Measurements from ENCODE around the gene ADGRF3.

ADGRF3 gene

DNA sequence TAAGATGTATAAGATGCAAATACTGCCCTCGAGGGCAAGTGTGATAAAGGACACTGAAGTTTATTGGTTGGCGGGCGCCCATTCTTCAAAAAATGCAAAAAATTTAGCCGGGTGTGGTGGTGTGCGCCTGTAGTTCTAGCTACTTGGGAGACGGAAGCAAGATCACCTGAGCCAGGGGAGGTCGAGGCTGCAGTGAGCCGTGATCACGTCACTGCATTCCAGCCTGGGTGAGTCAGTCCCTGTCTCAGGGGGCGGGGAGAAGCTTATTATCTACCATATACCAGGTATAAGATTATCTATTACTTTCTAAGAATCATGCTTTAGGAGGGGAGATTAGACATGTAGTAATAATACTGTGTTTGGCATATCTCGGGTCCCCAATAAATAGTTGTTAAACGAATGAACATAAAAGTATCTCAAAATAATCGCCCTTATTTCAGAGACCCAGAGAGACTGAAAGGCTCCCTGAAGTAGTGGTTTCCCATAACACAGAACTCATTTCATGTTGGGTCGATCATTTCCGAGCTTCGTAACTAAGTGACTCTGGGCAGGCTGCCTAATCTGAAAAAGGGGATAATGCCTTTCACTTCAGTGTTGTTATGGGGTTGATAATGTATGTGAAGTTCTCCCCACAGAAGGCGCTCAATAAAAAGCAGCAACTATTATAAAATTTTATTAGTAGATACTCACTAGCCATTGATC is 1.9 kb downstream of the ADGRF3 start:
- no CpG with 5 or more reads among the region's 17 CpGs for WGBS, 2 donors (ENCODE audit: extremely low coverage in 2 of 2, insufficient read length in 2 of 2, insufficient replicate concordance in 1 of 2)
- Histone ChIP-seq H3K23ac (ENCODE audit: low read depth, low read length, poor library complexity) (peak overlapping the region; percentile 57), H4K91ac (ENCODE audit: low read depth, low read length, poor library complexity) (no peak overlapping the region), H3K4me3 (ENCODE audit: low read length in 2 of 2) (peak overlapping the region; percentile 82 to 94), H3K79me1 (ENCODE audit: low read depth, low read length) (peaks cover 3% of the 10 kb centered on the region), H2BK5ac (ENCODE audit: low read length) (no peak overlapping the region), H3K14ac (ENCODE audit: low read length) (no peak overlapping the region), H3K27ac (replicated peaks; ENCODE audit: low read length) (peak overlapping the region; percentile 92), H2BK12ac (ENCODE audit: low read length) (no peak overlapping the region), H3K4ac (ENCODE audit: low read length) (no peak overlapping the region), H3K18ac (ENCODE audit: low read length) (no peak overlapping the region), H3K9ac (ENCODE audit: low read depth, low read length, poor library complexity) (no peak overlapping the region), H3K9me3 (replicated peaks in 1 of 2; ENCODE audit: control insufficient read depth in 2 of 2, insufficient read depth in 1 of 2, low read depth in 1 of 2, low read length in 2 of 2) (no peaks in the 10 kb centered on the region), H2BK15ac (ENCODE audit: low read length) (no peak overlapping the region), H3K27me3 (ENCODE audit: control insufficient read depth in 3 of 3, insufficient read depth in 3 of 3, low read depth in 1 of 3, low read length in 3 of 3) (no peaks in the 10 kb centered on the region), H2BK120ac (ENCODE audit: low read depth, low read length) (no peak overlapping the region), H3K36me3 (replicated peaks in 1 of 2; ENCODE audit: control insufficient read depth in 2 of 2, insufficient read depth in 2 of 2, low read length in 2 of 2) (no peaks in the 10 kb centered on the region), H2AFZ (ENCODE audit: low read length) (peak overlapping the region; percentile 88), H3K4me1 (ENCODE audit: control insufficient read depth in 2 of 2, insufficient read depth in 1 of 2, low read depth in 1 of 2, low read length in 2 of 2) (peaks cover 7 to 14% of the 10 kb centered on the region in 2 donors), H2AK5ac (ENCODE audit: low read depth, low read length) (no peak overlapping the region), H3K4me2 (ENCODE audit: insufficient read depth, low read length, poor library complexity, severe bottlenecking) (peak overlapping the region; percentile 75), H4K8ac (ENCODE audit: low read depth, low read length) (peak overlapping the region; percentile 86)
- DNase-seq (ENCODE audit: low spot score) = no peak

DNA sequence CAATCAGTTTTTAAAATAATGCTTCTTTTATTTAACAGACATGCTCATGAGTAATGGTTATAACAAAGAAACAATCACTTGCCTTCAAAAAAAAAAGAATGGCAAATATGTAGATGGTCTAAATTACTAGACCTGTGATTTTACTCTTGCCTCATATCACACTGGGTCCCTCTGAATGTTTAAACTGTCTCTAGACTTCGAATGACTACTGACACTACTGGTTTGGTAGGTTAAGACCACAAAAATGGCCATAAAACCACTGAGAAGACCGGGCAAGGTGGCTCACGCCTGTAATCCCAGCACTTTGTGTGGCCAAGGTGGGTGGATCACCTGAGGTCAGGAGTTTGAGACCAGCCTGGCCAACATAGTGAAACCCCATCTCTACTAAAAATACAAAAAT is 5.8 kb downstream of the ADGRF3 start:
- H3K27me3 ChIP-seq (ENCODE audit: control insufficient read depth in 3 of 3, insufficient read depth in 3 of 3, low read depth in 1 of 3, low read length in 3 of 3) = no peaks in the 10 kb centered on the region
- no peak overlapping the region for H3K14ac ChIP-seq (ENCODE audit: low read length)
- no peak overlapping the region for H2BK15ac ChIP-seq (ENCODE audit: low read length)
- no peak overlapping the region for H3K4ac ChIP-seq (ENCODE audit: low read length)
- no peak overlapping the region for H2BK5ac ChIP-seq (ENCODE audit: low read length)
- no peak overlapping the region for H4K8ac ChIP-seq (ENCODE audit: low read depth, low read length)
- no peak overlapping the region for H2AFZ ChIP-seq (ENCODE audit: low read length)
- H4K91ac ChIP-seq (ENCODE audit: low read depth, low read length, poor library complexity) = no peak overlapping the region
- no peak overlapping the region for H3K4me2 ChIP-seq (ENCODE audit: insufficient read depth, low read length, poor library complexity, severe bottlenecking)
- no peaks in the 10 kb centered on the region for H3K9me3 ChIP-seq (replicated peaks in 1 of 2; ENCODE audit: control insufficient read depth in 2 of 2, insufficient read depth in 1 of 2, low read depth in 1 of 2, low read length in 2 of 2)
- no peak for DNase-seq (ENCODE audit: low spot score)
- peak overlapping the region; percentile 68 for H3K27ac ChIP-seq (replicated peaks; ENCODE audit: low read length)
- H3K9ac ChIP-seq (ENCODE audit: low read depth, low read length, poor library complexity) = no peak overlapping the region
- H2BK12ac ChIP-seq (ENCODE audit: low read length) = no peak overlapping the region
- no peak overlapping the region for H3K4me3 ChIP-seq (ENCODE audit: low read length in 2 of 2)
- no peaks in the 10 kb centered on the region for H3K36me3 ChIP-seq (replicated peaks in 1 of 2; ENCODE audit: control insufficient read depth in 2 of 2, insufficient read depth in 2 of 2, low read length in 2 of 2)
- no peak overlapping the region for H2AK5ac ChIP-seq (ENCODE audit: low read depth, low read length)
- WGBS, 2 donors (ENCODE audit: extremely low coverage in 2 of 2, insufficient read length in 2 of 2, insufficient replicate concordance in 1 of 2) = no CpG with 5 or more reads among the region's 3 CpGs
- peaks cover 3 to 7% of the 10 kb centered on the region in 2 donors for H3K4me1 ChIP-seq (ENCODE audit: control insufficient read depth in 2 of 2, insufficient read depth in 1 of 2, low read depth in 1 of 2, low read length in 2 of 2)
- H3K18ac ChIP-seq (ENCODE audit: low read length) = peak overlapping the region; percentile 46
- peaks cover 3% of the 10 kb centered on the region for H3K79me1 ChIP-seq (ENCODE audit: low read depth, low read length)
- no peak overlapping the region for H2BK120ac ChIP-seq (ENCODE audit: low read depth, low read length)
- no peak overlapping the region for H3K23ac ChIP-seq (ENCODE audit: low read depth, low read length, poor library complexity)

DNA sequence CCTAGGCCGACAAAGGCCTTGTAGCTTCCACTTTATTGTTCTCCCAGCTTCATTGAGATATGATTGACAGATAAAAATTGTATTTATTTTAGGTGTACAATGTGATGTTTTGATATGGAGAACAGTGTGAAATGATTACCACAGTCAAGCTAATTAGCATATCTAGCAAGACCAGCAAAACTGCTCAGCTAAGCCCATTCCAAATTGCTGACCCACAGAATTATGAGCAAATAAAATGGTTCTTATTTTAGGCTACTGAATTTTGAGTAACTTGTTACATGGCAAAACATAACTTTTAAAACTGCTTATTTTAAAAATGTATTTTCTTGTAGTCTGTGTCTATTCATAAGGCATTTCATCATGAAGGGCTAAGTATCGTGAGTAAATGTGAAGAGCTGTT is 9.3 kb downstream of the ADGRF3 start:
- no peak overlapping the region for H2BK5ac ChIP-seq (ENCODE audit: low read length)
- no peaks in the 10 kb centered on the region for H3K9me3 ChIP-seq (replicated peaks in 1 of 2; ENCODE audit: control insufficient read depth in 2 of 2, insufficient read depth in 1 of 2, low read depth in 1 of 2, low read length in 2 of 2)
- H3K79me1 ChIP-seq (ENCODE audit: low read depth, low read length) = no peaks in the 10 kb centered on the region
- no peak overlapping the region for H2BK120ac ChIP-seq (ENCODE audit: low read depth, low read length)
- no peak overlapping the region for H3K4me3 ChIP-seq (ENCODE audit: low read length in 2 of 2)
- H2BK15ac ChIP-seq (ENCODE audit: low read length) = no peak overlapping the region
- no peak overlapping the region for H3K4ac ChIP-seq (ENCODE audit: low read length)
- H3K14ac ChIP-seq (ENCODE audit: low read length) = no peak overlapping the region
- DNase-seq (ENCODE audit: low spot score) = no peak
- no peak overlapping the region for H2AFZ ChIP-seq (ENCODE audit: low read length)
- no peak overlapping the region for H2AK5ac ChIP-seq (ENCODE audit: low read depth, low read length)
- H3K27ac ChIP-seq (replicated peaks; ENCODE audit: low read length) = no peak overlapping the region
- H3K4me1 ChIP-seq (ENCODE audit: control insufficient read depth in 2 of 2, insufficient read depth in 1 of 2, low read depth in 1 of 2, low read length in 2 of 2) = peaks cover 0 to 4% of the 10 kb centered on the region in 2 donors
- no peak overlapping the region for H4K91ac ChIP-seq (ENCODE audit: low read depth, low read length, poor library complexity)
- H3K36me3 ChIP-seq (replicated peaks in 1 of 2; ENCODE audit: control insufficient read depth in 2 of 2, insufficient read depth in 2 of 2, low read length in 2 of 2) = no peaks in the 10 kb centered on the region
- H3K18ac ChIP-seq (ENCODE audit: low read length) = no peak overlapping the region
- H3K27me3 ChIP-seq (ENCODE audit: control insufficient read depth in 3 of 3, insufficient read depth in 3 of 3, low read depth in 1 of 3, low read length in 3 of 3) = no peaks in the 10 kb centered on the region
- WGBS, 2 donors (ENCODE audit: extremely low coverage in 2 of 2, insufficient read length in 2 of 2, insufficient replicate concordance in 1 of 2) = no CpG with 5 or more reads among the region's 2 CpGs
- no peak overlapping the region for H3K9ac ChIP-seq (ENCODE audit: low read depth, low read length, poor library complexity)
- no peak overlapping the region for H4K8ac ChIP-seq (ENCODE audit: low read depth, low read length)
- no peak overlapping the region for H2BK12ac ChIP-seq (ENCODE audit: low read length)
- H3K4me2 ChIP-seq (ENCODE audit: insufficient read depth, low read length, poor library complexity, severe bottlenecking) = no peak overlapping the region
- H3K23ac ChIP-seq (ENCODE audit: low read depth, low read length, poor library complexity) = no peak overlapping the region

DNA sequence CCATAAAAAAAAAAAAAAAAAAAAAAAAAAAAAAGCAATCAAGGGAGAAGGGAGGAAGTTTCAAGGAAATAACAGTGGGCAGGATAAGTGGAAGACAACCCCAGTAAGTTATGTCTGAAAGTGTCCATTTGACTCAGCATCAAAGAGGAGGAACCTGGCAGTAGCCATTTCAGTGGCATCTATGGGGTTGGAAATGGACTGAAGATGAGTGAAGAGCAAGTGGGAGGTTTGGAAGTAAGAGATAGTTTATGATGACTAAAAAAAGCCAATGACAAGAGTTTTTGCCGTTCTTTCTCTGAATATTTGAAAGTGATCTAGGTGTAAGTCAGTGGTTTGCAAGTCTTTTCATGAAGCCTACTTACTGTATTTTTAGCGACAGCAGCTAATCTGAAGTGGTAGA is 9.9 kb downstream of the ADGRF3 start:
- H3K18ac ChIP-seq (ENCODE audit: low read length) = no peak overlapping the region
- H3K4me1 ChIP-seq (ENCODE audit: control insufficient read depth in 2 of 2, insufficient read depth in 1 of 2, low read depth in 1 of 2, low read length in 2 of 2) = peaks cover 0 to 4% of the 10 kb centered on the region in 2 donors
- no peak overlapping the region for H2BK120ac ChIP-seq (ENCODE audit: low read depth, low read length)
- H3K4ac ChIP-seq (ENCODE audit: low read length) = no peak overlapping the region
- DNase-seq (ENCODE audit: low spot score) = no peak
- no CpG with 5 or more reads among the region's 2 CpGs for WGBS, 2 donors (ENCODE audit: extremely low coverage in 2 of 2, insufficient read length in 2 of 2, insufficient replicate concordance in 1 of 2)
- H4K91ac ChIP-seq (ENCODE audit: low read depth, low read length, poor library complexity) = no peak overlapping the region
- H3K36me3 ChIP-seq (replicated peaks in 1 of 2; ENCODE audit: control insufficient read depth in 2 of 2, insufficient read depth in 2 of 2, low read length in 2 of 2) = no peaks in the 10 kb centered on the region
- H2AK5ac ChIP-seq (ENCODE audit: low read depth, low read length) = no peak overlapping the region
- no peaks in the 10 kb centered on the region for H3K9me3 ChIP-seq (replicated peaks in 1 of 2; ENCODE audit: control insufficient read depth in 2 of 2, insufficient read depth in 1 of 2, low read depth in 1 of 2, low read length in 2 of 2)
- no peaks in the 10 kb centered on the region for H3K27me3 ChIP-seq (ENCODE audit: control insufficient read depth in 3 of 3, insufficient read depth in 3 of 3, low read depth in 1 of 3, low read length in 3 of 3)
- no peaks in the 10 kb centered on the region for H3K79me1 ChIP-seq (ENCODE audit: low read depth, low read length)
- no peak overlapping the region for H2BK15ac ChIP-seq (ENCODE audit: low read length)
- no peak overlapping the region for H3K27ac ChIP-seq (replicated peaks; ENCODE audit: low read length)
- H2BK12ac ChIP-seq (ENCODE audit: low read length) = no peak overlapping the region
- H2BK5ac ChIP-seq (ENCODE audit: low read length) = no peak overlapping the region
- no peak overlapping the region for H3K14ac ChIP-seq (ENCODE audit: low read length)
- no peak overlapping the region for H3K4me2 ChIP-seq (ENCODE audit: insufficient read depth, low read length, poor library complexity, severe bottlenecking)
- H3K23ac ChIP-seq (ENCODE audit: low read depth, low read length, poor library complexity) = no peak overlapping the region
- no peak overlapping the region for H2AFZ ChIP-seq (ENCODE audit: low read length)
- no peak overlapping the region for H3K4me3 ChIP-seq (ENCODE audit: low read length in 2 of 2)
- no peak overlapping the region for H4K8ac ChIP-seq (ENCODE audit: low read depth, low read length)
- H3K9ac ChIP-seq (ENCODE audit: low read depth, low read length, poor library complexity) = no peak overlapping the region
